ENCODE results near the gene CCDC74A. TPM values are rescaled to one million over a fixed set of nuclear protein-coding genes. Genes with fewer than 3 reads are reported as not detected.
"Not testable (repeated sequence)": the region's sequence is repeated elsewhere in the genome, so short reads cannot be mapped to it uniquely, and the experiment has no call there.

CCDC74A gene
- polyA plus RNA-seq (2013, experiment 1 of 2): 11.2 TPM
- 11.4 TPM for polyA plus RNA-seq (2013, experiment 2 of 2)

DNA sequence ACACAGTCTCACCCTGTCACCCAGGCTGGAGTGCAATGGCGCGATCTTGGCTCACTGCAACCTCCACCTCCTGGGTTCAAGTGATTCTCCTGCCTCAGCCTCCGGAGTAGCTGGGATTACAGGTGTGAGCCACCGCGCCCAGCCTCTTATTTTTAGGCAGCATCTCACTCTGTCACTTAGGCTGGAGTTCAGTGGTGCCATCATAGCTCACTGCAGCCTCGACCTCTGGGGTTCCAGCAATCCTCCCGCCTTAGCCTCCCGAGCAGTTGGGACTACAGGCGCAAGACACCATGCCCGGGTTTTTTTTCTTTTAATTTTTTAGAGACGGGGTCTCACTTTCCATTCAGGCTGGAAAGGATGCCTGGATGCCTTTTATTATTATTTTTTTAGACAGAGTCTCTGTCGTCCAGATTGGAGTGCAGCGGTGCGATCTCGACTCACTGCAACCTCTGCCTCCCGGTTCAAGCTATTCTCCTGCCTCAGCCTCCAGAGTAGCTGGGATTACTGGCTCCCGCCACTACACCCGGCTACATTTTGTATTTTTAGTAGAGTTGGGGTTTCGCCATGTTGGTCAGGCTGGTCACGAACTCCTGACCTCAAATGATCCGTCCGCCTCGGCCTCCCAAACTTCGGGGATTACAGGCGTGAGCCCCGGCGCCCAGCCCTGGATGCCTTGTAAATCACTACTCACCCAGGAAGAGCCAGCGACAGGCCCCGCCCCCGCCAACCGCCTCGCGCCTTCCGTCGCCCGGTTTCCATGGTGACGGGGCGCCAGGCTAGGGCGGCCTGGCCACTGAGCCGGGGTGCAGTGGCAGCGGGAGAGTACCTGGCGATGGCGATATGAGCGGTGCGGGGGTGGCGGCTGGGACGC lies at the start of gene CCDC74A:
CCDC74A (plus strand) TSS at position 758 of the 871 bp plus-strand sequence; CDS start at position 841, 83 bp downstream.
- peak; percentile 48 for DNase-seq
- H2BK12ac ChIP-seq (ENCODE audit: low read length in 2 of 2); H3K4me1 ChIP-seq (ENCODE audit: control insufficient read depth, insufficient read depth, low read depth, low read length); H2BK15ac ChIP-seq (ENCODE audit: low read depth, poor library complexity, severe bottlenecking); H3K14ac ChIP-seq (ENCODE audit: low read length in 2 of 2); H3K36me3 ChIP-seq (ENCODE audit: control insufficient read depth in 1 of 2, insufficient read depth in 2 of 2, low read depth in 1 of 2, low read length in 2 of 2); H3K27ac ChIP-seq (ENCODE audit: low read length, poor library complexity, severe bottlenecking); H2BK120ac ChIP-seq (ENCODE audit: low read depth, low read length); H3K9me3 ChIP-seq (ENCODE audit: control insufficient read depth, low read length); H3K79me1 ChIP-seq (replicated peaks; ENCODE audit: low read length, poor library complexity, severe bottlenecking); H3K4ac ChIP-seq (ENCODE audit: low read depth in 1 of 2, low read length in 2 of 2); H4K91ac ChIP-seq (ENCODE audit: low read length); H3K27me3 ChIP-seq (ENCODE audit: control insufficient read depth in 1 of 2, insufficient read depth in 1 of 2, low read length in 2 of 2); H2BK5ac ChIP-seq (ENCODE audit: low read depth, low read length, poor library complexity, severe bottlenecking); H4K8ac ChIP-seq (ENCODE audit: low read length); H3K23ac ChIP-seq (ENCODE audit: low read length in 2 of 2); H2AK5ac ChIP-seq (ENCODE audit: low read length, severe bottlenecking): not testable (repeated sequence)
- peak within 1 kb of the TSS; percentile 52 to 76 for H3K4me3 ChIP-seq (ENCODE audit: insufficient read depth in 1 of 2, low read depth in 1 of 2, low read length in 2 of 2)
- H3K9ac ChIP-seq (ENCODE audit: low read length): peak within 1 kb of the TSS; percentile 79
- peak within 1 kb of the TSS; percentile 71 for H2AFZ ChIP-seq (ENCODE audit: low read depth, low read length)
- H3K4me2 ChIP-seq (ENCODE audit: low read length, poor library complexity, severe bottlenecking): peak within 1 kb of the TSS; percentile 84
- H3K18ac ChIP-seq (ENCODE audit: low read depth in 1 of 2, low read length in 2 of 2): peak within 1 kb of the TSS in 1 of 2 experiments; percentile 33
- WGBS: 58% methylated on average over 24 of the region's 47 CpGs

DNA sequence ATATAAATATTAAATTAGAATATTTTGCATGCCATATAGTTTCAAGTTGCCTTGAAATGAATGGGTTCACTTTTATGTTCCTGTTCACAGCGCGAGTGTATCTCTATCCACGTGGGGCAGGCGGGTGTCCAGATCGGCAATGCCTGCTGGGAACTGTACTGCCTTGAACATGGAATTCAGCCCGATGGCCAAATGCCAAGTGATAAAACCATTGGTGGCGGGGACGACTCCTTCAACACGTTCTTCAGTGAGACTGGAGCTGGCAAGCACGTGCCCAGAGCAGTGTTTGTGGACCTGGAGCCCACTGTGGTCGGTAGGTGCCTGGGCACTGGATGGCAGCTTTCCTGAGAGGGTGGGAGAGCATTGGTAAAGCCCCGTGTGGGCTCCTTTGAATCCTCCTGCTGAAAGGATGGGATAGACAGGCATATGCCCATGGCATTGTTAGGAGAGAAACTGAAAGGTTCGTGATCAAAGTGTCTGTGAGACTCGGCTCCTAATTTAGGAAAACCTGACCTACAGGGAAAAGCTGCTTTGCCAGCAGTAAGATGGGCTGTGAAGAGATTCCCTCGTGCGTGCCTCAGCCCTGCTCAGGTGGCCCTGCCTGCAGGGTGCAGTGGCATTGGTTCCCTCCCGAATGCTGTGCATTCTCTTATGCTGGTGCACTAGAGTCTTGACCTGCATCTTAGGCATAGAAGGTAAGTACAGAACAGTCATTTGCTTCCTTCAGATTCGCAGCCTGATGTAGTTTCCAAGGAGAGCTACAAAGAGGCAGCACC lies 49.4 kb upstream of the CCDC74A start:
- 96% methylated on average over 11 of the region's 18 CpGs for WGBS
- not testable (repeated sequence) for H2BK15ac ChIP-seq (ENCODE audit: low read depth, poor library complexity, severe bottlenecking); H3K4me1 ChIP-seq (ENCODE audit: control insufficient read depth, insufficient read depth, low read depth, low read length); H2BK12ac ChIP-seq (ENCODE audit: low read length in 2 of 2); H3K14ac ChIP-seq (ENCODE audit: low read length in 2 of 2); H4K91ac ChIP-seq (ENCODE audit: low read length); H3K23ac ChIP-seq (ENCODE audit: low read length in 2 of 2); H2AK5ac ChIP-seq (ENCODE audit: low read length, severe bottlenecking); H3K4me3 ChIP-seq (ENCODE audit: insufficient read depth in 1 of 2, low read depth in 1 of 2, low read length in 2 of 2); H3K9me3 ChIP-seq (ENCODE audit: control insufficient read depth, low read length); H2BK5ac ChIP-seq (ENCODE audit: low read depth, low read length, poor library complexity, severe bottlenecking); H3K18ac ChIP-seq (ENCODE audit: low read depth in 1 of 2, low read length in 2 of 2); H2BK120ac ChIP-seq (ENCODE audit: low read depth, low read length); H4K8ac ChIP-seq (ENCODE audit: low read length); H3K27me3 ChIP-seq (ENCODE audit: control insufficient read depth in 1 of 2, insufficient read depth in 1 of 2, low read length in 2 of 2); DNase-seq; H3K4me2 ChIP-seq (ENCODE audit: low read length, poor library complexity, severe bottlenecking); H3K9ac ChIP-seq (ENCODE audit: low read length); H3K4ac ChIP-seq (ENCODE audit: low read depth in 1 of 2, low read length in 2 of 2); H2AFZ ChIP-seq (ENCODE audit: low read depth, low read length); H3K27ac ChIP-seq (ENCODE audit: low read length, poor library complexity, severe bottlenecking)
- Histone ChIP-seq H3K36me3 (ENCODE audit: control insufficient read depth in 1 of 2, insufficient read depth in 2 of 2, low read depth in 1 of 2, low read length in 2 of 2) (peaks cover 0 to 23% of the 10 kb centered on the region in 2 experiments), H3K79me1 (replicated peaks; ENCODE audit: low read length, poor library complexity, severe bottlenecking) (peaks cover 16% of the 10 kb centered on the region)

DNA sequence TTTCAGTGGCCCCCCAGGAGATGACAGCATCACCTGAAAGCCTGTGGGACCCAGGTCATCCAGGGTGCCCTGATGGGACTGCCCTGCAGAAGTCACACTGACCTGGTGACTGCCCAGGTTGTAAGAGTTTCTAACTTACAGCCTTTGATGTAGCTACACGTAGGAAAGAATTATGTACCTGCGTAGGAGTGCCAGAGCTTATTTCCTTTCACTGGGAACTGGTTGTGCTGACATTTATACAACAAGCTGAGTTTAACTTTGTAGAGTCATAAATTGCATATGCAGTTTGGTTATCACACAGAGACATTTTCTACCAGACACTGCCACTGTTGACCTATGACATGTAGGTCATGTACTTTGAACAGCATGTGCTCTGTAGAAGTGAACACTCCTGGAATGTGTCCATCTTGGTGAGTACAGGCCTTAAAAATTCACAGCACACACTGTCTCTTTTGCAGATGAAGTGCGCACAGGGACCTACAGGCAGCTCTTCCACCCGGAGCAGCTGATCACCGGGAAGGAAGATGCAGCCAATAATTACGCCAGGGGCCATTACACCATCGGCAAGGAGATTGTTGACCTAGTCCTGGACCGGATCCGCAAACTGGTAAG lies 48.7 kb upstream of the CCDC74A start:
- not testable (repeated sequence) for H3K18ac ChIP-seq (ENCODE audit: low read depth in 1 of 2, low read length in 2 of 2); H3K27ac ChIP-seq (ENCODE audit: low read length, poor library complexity, severe bottlenecking); H3K9me3 ChIP-seq (ENCODE audit: control insufficient read depth, low read length); H2BK12ac ChIP-seq (ENCODE audit: low read length in 2 of 2); H3K14ac ChIP-seq (ENCODE audit: low read length in 2 of 2); H2AFZ ChIP-seq (ENCODE audit: low read depth, low read length); H4K91ac ChIP-seq (ENCODE audit: low read length); H2BK5ac ChIP-seq (ENCODE audit: low read depth, low read length, poor library complexity, severe bottlenecking); H3K23ac ChIP-seq (ENCODE audit: low read length in 2 of 2); H2BK15ac ChIP-seq (ENCODE audit: low read depth, poor library complexity, severe bottlenecking); H3K4ac ChIP-seq (ENCODE audit: low read depth in 1 of 2, low read length in 2 of 2); H3K9ac ChIP-seq (ENCODE audit: low read length); H3K4me2 ChIP-seq (ENCODE audit: low read length, poor library complexity, severe bottlenecking); H3K4me1 ChIP-seq (ENCODE audit: control insufficient read depth, insufficient read depth, low read depth, low read length); H3K4me3 ChIP-seq (ENCODE audit: insufficient read depth in 1 of 2, low read depth in 1 of 2, low read length in 2 of 2); H2BK120ac ChIP-seq (ENCODE audit: low read depth, low read length); H2AK5ac ChIP-seq (ENCODE audit: low read length, severe bottlenecking); DNase-seq; H4K8ac ChIP-seq (ENCODE audit: low read length); H3K27me3 ChIP-seq (ENCODE audit: control insufficient read depth in 1 of 2, insufficient read depth in 1 of 2, low read length in 2 of 2)
- H3K79me1 ChIP-seq (replicated peaks; ENCODE audit: low read length, poor library complexity, severe bottlenecking): peaks cover 19% of the 10 kb centered on the region
- peaks cover 0 to 27% of the 10 kb centered on the region in 2 experiments for H3K36me3 ChIP-seq (ENCODE audit: control insufficient read depth in 1 of 2, insufficient read depth in 2 of 2, low read depth in 1 of 2, low read length in 2 of 2)
- 86% methylated on average over 9 of the region's 9 CpGs for WGBS

GRCh38 chr2:131480351-131480750 lies 47.3 kb upstream of the CCDC74A start:
- not testable (repeated sequence) for H3K27me3 ChIP-seq (ENCODE audit: control insufficient read depth in 1 of 2, insufficient read depth in 1 of 2, low read length in 2 of 2); H3K14ac ChIP-seq (ENCODE audit: low read length in 2 of 2); H3K4me1 ChIP-seq (ENCODE audit: control insufficient read depth, insufficient read depth, low read depth, low read length); H3K9ac ChIP-seq (ENCODE audit: low read length); H3K4ac ChIP-seq (ENCODE audit: low read depth in 1 of 2, low read length in 2 of 2); H2BK5ac ChIP-seq (ENCODE audit: low read depth, low read length, poor library complexity, severe bottlenecking); H4K8ac ChIP-seq (ENCODE audit: low read length); H2AK5ac ChIP-seq (ENCODE audit: low read length, severe bottlenecking); H2BK12ac ChIP-seq (ENCODE audit: low read length in 2 of 2); H3K23ac ChIP-seq (ENCODE audit: low read length in 2 of 2); H3K4me3 ChIP-seq (ENCODE audit: insufficient read depth in 1 of 2, low read depth in 1 of 2, low read length in 2 of 2); H2AFZ ChIP-seq (ENCODE audit: low read depth, low read length); H3K4me2 ChIP-seq (ENCODE audit: low read length, poor library complexity, severe bottlenecking); H2BK15ac ChIP-seq (ENCODE audit: low read depth, poor library complexity, severe bottlenecking); H3K27ac ChIP-seq (ENCODE audit: low read length, poor library complexity, severe bottlenecking); H2BK120ac ChIP-seq (ENCODE audit: low read depth, low read length); H3K9me3 ChIP-seq (ENCODE audit: control insufficient read depth, low read length); H3K18ac ChIP-seq (ENCODE audit: low read depth in 1 of 2, low read length in 2 of 2); H4K91ac ChIP-seq (ENCODE audit: low read length); DNase-seq
- peaks cover 26% of the 10 kb centered on the region for H3K79me1 ChIP-seq (replicated peaks; ENCODE audit: low read length, poor library complexity, severe bottlenecking)
- 97% methylated on average over 18 of the region's 20 CpGs for WGBS
- peaks cover 0 to 33% of the 10 kb centered on the region in 2 experiments for H3K36me3 ChIP-seq (ENCODE audit: control insufficient read depth in 1 of 2, insufficient read depth in 2 of 2, low read depth in 1 of 2, low read length in 2 of 2)
